ENCODE data around the gene RUSF1.
"Not testable (repeated sequence)": the region's sequence is repeated elsewhere in the genome, so short reads cannot be mapped to it uniquely, and the experiment has no call there.

The RUSF1 gene

GRCh38 chr16:31452631-31453106, 55.5 kb downstream of the RUSF1 start:
- DNase-seq (ENCODE audit: low spot score): peak; percentile 31

GRCh38 chr16:31451681-31452351, 56.4 kb downstream of the RUSF1 start:
- DNase-seq (ENCODE audit: low spot score): peak; percentile 43

- no peak for DNase-seq (ENCODE audit: low spot score)
These were observed 57.0 kb downstream of the RUSF1 start for GRCh38 chr16:31451201-31451600.

- DNase-seq (ENCODE audit: low spot score): not testable (repeated sequence)
These were observed 62.3 kb downstream of the RUSF1 start for GRCh38 chr16:31445931-31446330.

GRCh38 chr16:31441956-31442355, 66.2 kb downstream of the RUSF1 start:
- DNase-seq (ENCODE audit: low spot score): no peak

GRCh38 chr16:31440516-31441184, 67.5 kb downstream of the RUSF1 start:
- DNase-seq (ENCODE audit: low spot score): no peak

- no peak for DNase-seq (ENCODE audit: low spot score)
These were observed 68.7 kb downstream of the RUSF1 start for GRCh38 chr16:31439519-31439918.
